ENCODE results near the gene CNOT6.

Gene CNOT6

GRCh38 chr5:180600554-180601041 is 106.4 kb downstream of the CNOT6 start:
- no peak for DNase-seq (ENCODE audit: low spot score)

GRCh38 chr5:180601591-180602480 is 107.7 kb downstream of the CNOT6 start:
- no peak for DNase-seq (ENCODE audit: low spot score)

- no peak for DNase-seq (ENCODE audit: low spot score)
These were observed 108.4 kb downstream of the CNOT6 start for GRCh38 chr5:180602481-180603075.

GRCh38 chr5:180603076-180603594 is 109.0 kb downstream of the CNOT6 start:
- DNase-seq (ENCODE audit: low spot score): no peak

GRCh38 chr5:180604271-180604670 is 110.1 kb downstream of the CNOT6 start:
- no peak for DNase-seq (ENCODE audit: low spot score)

GRCh38 chr5:180605554-180606214 is 111.5 kb downstream of the CNOT6 start:
- peak; percentile 14 for DNase-seq (ENCODE audit: low spot score)

GRCh38 chr5:180606215-180606785 is 112.1 kb downstream of the CNOT6 start:
- DNase-seq (ENCODE audit: low spot score): no peak

GRCh38 chr5:180607861-180608571 is 113.8 kb downstream of the CNOT6 start:
- no peak for DNase-seq (ENCODE audit: low spot score)

- DNase-seq (ENCODE audit: low spot score): no peak
These were observed 114.6 kb downstream of the CNOT6 start for GRCh38 chr5:180608572-180609310.

- no peak for DNase-seq (ENCODE audit: low spot score)
These were observed 115.2 kb downstream of the CNOT6 start for GRCh38 chr5:180609386-180609785.

GRCh38 chr5:180609817-180610550 is 115.8 kb downstream of the CNOT6 start:
- DNase-seq (ENCODE audit: low spot score): no peak

GRCh38 chr5:180611140-180611850 is 117.1 kb downstream of the CNOT6 start:
- no peak for DNase-seq (ENCODE audit: low spot score)

- no peak for DNase-seq (ENCODE audit: low spot score)
These were observed 118.5 kb downstream of the CNOT6 start for GRCh38 chr5:180612683-180613082.

GRCh38 chr5:180613188-180613813 is 119.1 kb downstream of the CNOT6 start:
- no peak for DNase-seq (ENCODE audit: low spot score)

GRCh38 chr5:180613814-180614188 is 119.6 kb downstream of the CNOT6 start:
- no peak for DNase-seq (ENCODE audit: low spot score)

GRCh38 chr5:180618487-180618828 is 124.3 kb downstream of the CNOT6 start:
- DNase-seq (ENCODE audit: low spot score): no peak

GRCh38 chr5:180618829-180619562 is 124.8 kb downstream of the CNOT6 start:
- no peak for DNase-seq (ENCODE audit: low spot score)

- DNase-seq (ENCODE audit: low spot score): no peak
These were observed 125.4 kb downstream of the CNOT6 start for GRCh38 chr5:180619563-180619915.

GRCh38 chr5:180620014-180620413 is 125.8 kb downstream of the CNOT6 start:
- DNase-seq (ENCODE audit: low spot score): no peak
